Measurements from ENCODE around the gene MYL5. TPM values are rescaled to one million over a fixed set of nuclear protein-coding genes. Genes with fewer than 3 reads are reported as not detected.

Gene MYL5
- total RNA-seq, 6 donors from 2014 or later: 4.7 to 25.1 (median 17.1) TPM

DNA sequence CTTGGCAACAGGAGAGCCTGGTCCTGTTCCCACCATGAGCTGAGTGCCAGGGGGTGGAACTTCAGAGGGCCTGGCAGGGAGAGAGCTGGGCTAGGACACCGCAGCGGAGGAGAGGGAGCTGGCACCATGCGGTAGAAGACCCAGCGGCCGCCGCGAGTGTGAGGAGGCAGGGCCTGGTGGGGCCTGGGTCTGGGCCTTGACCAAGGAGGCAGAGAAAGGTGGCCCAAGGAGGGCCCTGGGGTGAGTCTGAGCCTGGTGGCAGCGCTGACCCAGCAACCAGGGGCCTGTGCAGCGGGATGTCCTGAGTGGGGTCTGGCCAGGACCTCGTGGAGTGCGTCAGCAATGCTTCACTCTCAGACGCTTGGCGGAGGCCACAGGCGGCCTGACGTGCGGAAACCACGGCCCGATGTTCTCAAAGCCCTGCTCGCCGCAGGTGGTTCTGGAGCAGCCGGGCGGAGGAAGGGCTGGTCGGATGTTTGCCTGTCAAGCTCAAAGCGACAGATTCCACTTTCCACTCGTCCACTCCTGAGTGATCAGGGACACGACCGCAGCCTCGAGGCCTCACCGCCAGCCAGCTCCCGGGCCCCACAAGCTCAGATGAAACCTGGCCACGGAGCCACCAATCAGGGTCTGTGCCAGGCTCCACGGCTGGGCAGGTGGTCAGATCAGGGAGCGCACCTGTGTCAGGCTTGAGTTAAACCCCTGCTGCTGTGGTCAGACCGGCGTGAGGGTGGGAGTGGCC is 21.1 kb upstream of the MYL5 start:
- TF ChIP-seq POLR2AphosphoS5 (IDR thresholded peaks at IDR 0.05) (no peak), POLR2A (IDR thresholded peaks at IDR 0.05) (no peak), EP300 (IDR thresholded peaks at IDR 0.05) (no peak)
- TF ChIP-seq, protein P1, sequence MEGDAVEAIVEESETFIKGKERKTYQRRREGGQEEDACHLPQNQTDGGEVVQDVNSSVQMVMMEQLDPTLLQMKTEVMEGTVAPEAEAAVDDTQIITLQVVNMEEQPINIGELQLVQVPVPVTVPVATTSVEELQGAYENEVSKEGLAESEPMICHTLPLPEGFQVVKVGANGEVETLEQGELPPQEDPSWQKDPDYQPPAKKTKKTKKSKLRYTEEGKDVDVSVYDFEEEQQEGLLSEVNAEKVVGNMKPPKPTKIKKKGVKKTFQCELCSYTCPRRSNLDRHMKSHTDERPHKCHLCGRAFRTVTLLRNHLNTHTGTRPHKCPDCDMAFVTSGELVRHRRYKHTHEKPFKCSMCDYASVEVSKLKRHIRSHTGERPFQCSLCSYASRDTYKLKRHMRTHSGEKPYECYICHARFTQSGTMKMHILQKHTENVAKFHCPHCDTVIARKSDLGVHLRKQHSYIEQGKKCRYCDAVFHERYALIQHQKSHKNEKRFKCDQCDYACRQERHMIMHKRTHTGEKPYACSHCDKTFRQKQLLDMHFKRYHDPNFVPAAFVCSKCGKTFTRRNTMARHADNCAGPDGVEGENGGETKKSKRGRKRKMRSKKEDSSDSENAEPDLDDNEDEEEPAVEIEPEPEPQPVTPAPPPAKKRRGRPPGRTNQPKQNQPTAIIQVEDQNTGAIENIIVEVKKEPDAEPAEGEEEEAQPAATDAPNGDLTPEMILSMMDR (IDR thresholded peaks at IDR 0.05): no peak
- H3K4me1 ChIP-seq: peaks cover 0 to 8% (median 0%) of the 10 kb centered on the region in 4 donors
- no peak overlapping the region for H3K4me3 ChIP-seq
- no peak overlapping the region for H3K27ac ChIP-seq
- ATAC-seq (ENCODE audit: low FRiP score in 2 of 2): no peak
- no peaks in the 10 kb centered on the region for H3K9me3 ChIP-seq
- peaks cover 0 to 14% (median 6%) of the 10 kb centered on the region in 4 donors for H3K27me3 ChIP-seq
- DNase-seq: peak in 1 of 2 donors; percentile 78
- H3K36me3 ChIP-seq: no peaks in the 10 kb centered on the region
- 92 to 93% methylated on average over 18 to 35 of the region's 35 CpGs for WGBS, 2 donors

DNA sequence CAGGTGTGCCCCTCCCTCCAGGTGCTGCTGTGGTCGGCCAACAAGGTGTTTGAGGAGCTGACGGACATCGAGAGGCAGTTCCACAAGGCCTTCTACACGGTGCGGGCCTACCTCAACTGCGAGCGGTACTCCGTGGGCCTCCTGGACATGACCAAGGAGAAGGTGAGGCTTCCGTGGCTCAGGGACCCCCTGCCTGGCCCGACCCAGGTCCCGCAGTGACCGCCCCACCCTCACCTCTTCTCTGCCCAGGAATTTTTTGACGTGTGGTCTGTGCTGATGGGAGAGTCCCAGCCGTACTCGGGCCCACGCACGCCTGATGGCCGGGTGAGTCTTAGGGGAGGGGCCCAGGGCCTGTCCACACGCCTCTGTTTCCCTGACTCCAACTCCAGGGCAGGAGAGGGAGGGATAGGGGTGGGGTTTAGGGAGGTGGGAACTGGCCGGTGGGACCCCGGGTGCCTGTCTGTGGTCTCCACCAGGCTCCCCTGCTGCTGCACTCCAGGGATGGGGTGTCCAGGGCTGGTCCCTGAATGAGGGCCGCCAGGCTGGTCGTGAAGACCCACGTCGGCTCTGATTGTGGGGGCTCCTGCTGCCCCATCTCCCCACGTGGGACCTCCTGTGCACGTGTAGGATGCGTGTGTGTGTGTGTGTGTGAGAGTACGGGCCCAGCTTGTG is 20.4 kb upstream of the MYL5 start:
- Histone ChIP-seq H3K9me3 (no peaks in the 10 kb centered on the region), H3K27me3 (peaks cover 0 to 14% (median 6%) of the 10 kb centered on the region in 4 donors), H3K4me3 (no peak overlapping the region), H3K27ac (no peak overlapping the region), H3K4me1 (peaks cover 0 to 8% (median 0%) of the 10 kb centered on the region in 4 donors), H3K36me3 (no peaks in the 10 kb centered on the region)
- no peak for TF ChIP-seq POLR2A (IDR thresholded peaks at IDR 0.05)
- no peak for DNase-seq
- 73 to 84% methylated on average over 13 to 25 of the region's 29 CpGs for WGBS, 2 donors
- ATAC-seq (ENCODE audit: low FRiP score in 2 of 2): no peak

DNA sequence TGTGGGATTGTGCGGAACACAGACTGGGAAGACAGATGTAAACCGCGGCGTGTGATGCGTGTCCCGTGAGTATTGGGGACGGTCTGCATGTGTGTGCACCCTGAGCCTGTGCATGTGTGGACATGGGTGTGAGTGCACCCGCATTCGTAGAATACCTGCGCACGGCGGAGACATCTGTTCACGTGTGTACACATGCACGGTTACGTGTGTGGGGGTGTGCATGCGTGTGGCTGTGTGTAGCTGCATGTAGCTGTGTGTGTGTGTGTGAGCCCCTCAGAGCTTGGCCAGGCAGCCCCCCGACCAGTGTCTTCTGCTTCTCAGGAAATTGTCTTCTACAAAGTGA is 19.9 kb upstream of the MYL5 start:
- peaks cover 0 to 14% (median 6%) of the 10 kb centered on the region in 4 donors for H3K27me3 ChIP-seq
- no peaks in the 10 kb centered on the region for H3K9me3 ChIP-seq
- no peak overlapping the region for H3K4me3 ChIP-seq
- ATAC-seq (ENCODE audit: low FRiP score in 2 of 2) (no peak), DNase-seq (no peak)
- H3K4me1 ChIP-seq: peaks cover 0 to 8% (median 0%) of the 10 kb centered on the region in 4 donors
- no peak overlapping the region for H3K27ac ChIP-seq
- no peak for TF ChIP-seq EP300 (IDR thresholded peaks at IDR 0.05)
- TF ChIP-seq, protein P1 (IDR thresholded peaks at IDR 0.05): no peak
- TF ChIP-seq POLR2A (IDR thresholded peaks at IDR 0.05): no peak
- no peak for TF ChIP-seq POLR2AphosphoS5 (IDR thresholded peaks at IDR 0.05)
- H3K36me3 ChIP-seq: no peaks in the 10 kb centered on the region
- 92 to 93% methylated on average over 16 to 17 of the region's 17 CpGs for WGBS, 2 donors

DNA sequence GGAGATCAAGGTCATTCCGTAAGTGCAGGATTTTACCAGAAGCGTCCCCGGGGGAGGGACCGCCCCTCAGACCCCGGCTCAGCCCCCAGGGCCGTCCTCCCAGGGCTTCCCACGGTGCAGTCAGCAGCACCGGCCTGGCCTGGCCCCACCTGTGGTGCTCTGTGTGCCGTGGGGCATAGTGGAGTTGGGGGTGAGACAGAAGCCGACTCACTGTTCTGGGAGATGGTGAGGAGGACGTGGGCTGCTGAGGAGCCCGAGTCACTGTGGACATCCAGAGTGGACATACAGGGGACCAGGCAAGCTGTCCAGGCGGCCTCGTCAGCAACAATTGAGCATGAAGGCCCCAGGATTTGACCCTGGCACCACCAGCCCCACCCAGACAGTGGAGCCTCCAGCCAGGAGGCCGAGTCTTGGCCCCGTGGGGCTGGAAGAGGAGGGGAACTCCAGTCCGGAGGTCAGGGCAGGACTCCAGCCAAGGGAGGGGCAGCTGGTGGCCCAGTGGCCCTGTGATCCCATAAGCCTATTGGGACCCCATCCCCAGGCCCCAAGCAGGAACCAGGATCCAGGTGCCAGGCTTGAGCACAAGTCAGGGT is 19.4 kb upstream of the MYL5 start:
- 50 to 51% methylated on average over 5 to 17 of the region's 17 CpGs for WGBS, 2 donors
- Histone ChIP-seq H3K27me3 (peaks cover 0 to 14% (median 6%) of the 10 kb centered on the region in 4 donors), H3K4me3 (no peak overlapping the region), H3K9me3 (no peaks in the 10 kb centered on the region), H3K36me3 (no peaks in the 10 kb centered on the region), H3K27ac (no peak overlapping the region), H3K4me1 (peaks cover 0 to 8% (median 0%) of the 10 kb centered on the region in 4 donors)
- DNase-seq (peak in 1 of 2 donors; percentile 65), ATAC-seq (ENCODE audit: low FRiP score in 2 of 2) (no peak)
- TF ChIP-seq, protein P1 (IDR thresholded peaks at IDR 0.05): no peak
- TF ChIP-seq EP300 (IDR thresholded peaks at IDR 0.05) (no peak), POLR2AphosphoS5 (IDR thresholded peaks at IDR 0.05) (no peak), POLR2A (IDR thresholded peaks at IDR 0.05) (no peak)

DNA sequence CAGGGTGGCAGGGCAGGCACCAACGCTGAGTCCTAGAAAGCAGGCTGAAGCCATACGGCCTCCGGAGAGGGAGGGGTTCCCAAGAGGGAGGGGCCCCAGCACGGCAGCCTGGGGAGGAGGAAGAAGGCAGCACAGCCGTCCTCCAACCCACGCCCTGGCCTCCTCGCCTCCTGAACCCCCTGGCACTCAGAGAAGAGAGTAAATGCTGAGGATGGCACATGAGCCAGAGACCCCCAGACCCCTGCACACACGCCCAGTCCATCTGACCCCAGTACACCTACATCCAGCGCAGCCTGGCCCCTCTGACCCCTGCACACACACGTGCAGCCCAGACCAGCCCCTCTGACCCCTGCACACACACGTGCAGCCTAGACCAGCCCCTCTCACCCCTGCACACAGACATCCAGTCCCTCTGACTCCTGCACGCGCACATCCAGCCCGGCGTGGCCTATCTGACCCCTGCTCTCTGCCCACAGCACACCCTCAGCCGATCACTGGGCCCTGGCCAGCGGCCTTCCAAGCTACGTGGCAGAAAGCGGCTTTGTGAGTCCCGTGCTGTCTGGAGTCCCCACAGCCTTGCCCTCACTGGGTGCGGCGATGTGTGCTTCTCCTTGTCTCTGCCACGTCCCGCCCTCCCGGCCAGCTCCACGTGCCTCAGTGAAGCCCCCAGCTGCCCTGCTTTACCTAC is 18.7 kb upstream of the MYL5 start:
- no peak overlapping the region for H3K27ac ChIP-seq
- 66 to 69% methylated on average over 21 to 26 of the region's 26 CpGs for WGBS, 2 donors
- ATAC-seq (ENCODE audit: low FRiP score in 2 of 2): no peak
- H3K4me3 ChIP-seq: no peak overlapping the region
- peaks cover 0 to 14% (median 3%) of the 10 kb centered on the region in 4 donors for H3K27me3 ChIP-seq
- H3K9me3 ChIP-seq: no peaks in the 10 kb centered on the region
- TF ChIP-seq, protein P1 (IDR thresholded peaks at IDR 0.05): no peak
- TF ChIP-seq EP300 (IDR thresholded peaks at IDR 0.05) (no peak), POLR2AphosphoS5 (IDR thresholded peaks at IDR 0.05) (no peak), POLR2A (IDR thresholded peaks at IDR 0.05) (no peak)
- peak in 1 of 2 donors; percentile 61 for DNase-seq
- H3K36me3 ChIP-seq: no peaks in the 10 kb centered on the region
- peaks cover 0 to 7% (median 0%) of the 10 kb centered on the region in 4 donors for H3K4me1 ChIP-seq
